Keratinocyte (primary cell): ENCODE measurements around the gene ATXN2.
"Not testable (repeated sequence)": the region's sequence is repeated elsewhere in the genome, so short reads cannot be mapped to it uniquely, and the experiment has no call there.

Source experiments
- EZH2 ChIP-seq: IDR thresholded peaks from one replicate; pipeline ENCODE4 v1.6.1; 2012; ENCODE audit warnings: inconsistent platforms, mild to moderate bottlenecking, low read length, moderate library complexity
- TF ChIP-seq, protein P1 (sequence below), 3 experiments: IDR thresholded peaks in 1 of 3; conservative IDR thresholded peaks in 1 of 3; optimal IDR thresholded peaks in 1 of 3; 2 replicates in 2 of 3; 3 replicates in 1 of 3; pipeline versions ENCODE3 to v1.5.1; 2011; ENCODE audit warnings: low read length in 3 of 3, mild to moderate bottlenecking in 3 of 3, moderate library complexity in 2 of 3, control low read depth in 1 of 3, inconsistent platforms in 1 of 3; ENCODE audit not compliant: insufficient read depth in 2 of 3; ENCODE audit errors: extremely low read depth in 1 of 3

DNA sequence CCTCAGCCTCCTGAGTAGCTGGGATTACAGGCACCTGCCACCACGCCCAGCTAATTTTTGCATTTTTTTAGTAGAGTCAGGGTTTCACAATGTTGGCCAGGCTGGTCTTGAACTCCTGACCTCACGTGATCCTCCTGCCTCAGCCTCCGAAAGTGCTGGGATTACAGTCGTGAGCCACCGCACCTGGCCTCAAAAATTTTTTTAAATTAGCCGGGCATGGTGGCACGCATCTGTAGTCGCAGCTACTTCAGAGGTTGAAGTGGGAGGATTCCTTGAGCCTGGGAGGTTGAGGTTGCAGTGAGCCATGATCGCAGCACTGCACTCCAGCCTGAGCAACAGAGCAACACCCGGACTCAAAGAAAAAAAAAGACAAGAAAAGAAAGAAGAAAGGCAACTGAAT lies 18.7 kb upstream of the ATXN2 start:
- TF ChIP-seq, protein P1, sequence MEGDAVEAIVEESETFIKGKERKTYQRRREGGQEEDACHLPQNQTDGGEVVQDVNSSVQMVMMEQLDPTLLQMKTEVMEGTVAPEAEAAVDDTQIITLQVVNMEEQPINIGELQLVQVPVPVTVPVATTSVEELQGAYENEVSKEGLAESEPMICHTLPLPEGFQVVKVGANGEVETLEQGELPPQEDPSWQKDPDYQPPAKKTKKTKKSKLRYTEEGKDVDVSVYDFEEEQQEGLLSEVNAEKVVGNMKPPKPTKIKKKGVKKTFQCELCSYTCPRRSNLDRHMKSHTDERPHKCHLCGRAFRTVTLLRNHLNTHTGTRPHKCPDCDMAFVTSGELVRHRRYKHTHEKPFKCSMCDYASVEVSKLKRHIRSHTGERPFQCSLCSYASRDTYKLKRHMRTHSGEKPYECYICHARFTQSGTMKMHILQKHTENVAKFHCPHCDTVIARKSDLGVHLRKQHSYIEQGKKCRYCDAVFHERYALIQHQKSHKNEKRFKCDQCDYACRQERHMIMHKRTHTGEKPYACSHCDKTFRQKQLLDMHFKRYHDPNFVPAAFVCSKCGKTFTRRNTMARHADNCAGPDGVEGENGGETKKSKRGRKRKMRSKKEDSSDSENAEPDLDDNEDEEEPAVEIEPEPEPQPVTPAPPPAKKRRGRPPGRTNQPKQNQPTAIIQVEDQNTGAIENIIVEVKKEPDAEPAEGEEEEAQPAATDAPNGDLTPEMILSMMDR (optimal IDR thresholded peaks at IDR 0.05 in 1 of 3, IDR thresholded peaks at IDR 0.05 in 1 of 3, conservative IDR thresholded peaks at IDR 0.05 in 1 of 3; ENCODE audit: extremely low read depth in 1 of 3, insufficient read depth in 2 of 3, low read length in 3 of 3), result not testable (repeated sequence)
- TF ChIP-seq EZH2, result not testable (repeated sequence)
